Activated T-helper 1 cell treated with anti-CD3 and anti-CD28 coated beads, Interleukin-12 subunit alpha, Interleukin-12 subunit beta, Interleukin-2, Interleukin-4 antibody, amounts not matched to agents 30 ng/mL and 10 ng/mL and 1 ng/mL, durations not matched to agents 14 hours and 24 hours and 36 hours (primary cell): Measurements from ENCODE around the gene FKBP1B. TPM values are rescaled to one million over a fixed set of nuclear protein-coding genes. Genes with fewer than 3 reads are reported as not detected.

Experiments
- DNase-seq: peaks from one replicate; pipeline ENCODE4 v3.0.0; 2021; ENCODE audit warnings: low spot score
- H3K27ac Mint-ChIP-seq: one replicate; pipeline ENCODE4 v1.8.0; 2021; ENCODE audit warnings: mild to moderate bottlenecking, mixed read lengths
- H3K27me3 Mint-ChIP-seq: one replicate; pipeline ENCODE4 v1.8.0; 2022; ENCODE audit warnings: mild to moderate bottlenecking, moderate library complexity, mixed read lengths; ENCODE audit not compliant: insufficient read depth
- H3K36me3 Mint-ChIP-seq: one replicate; pipeline ENCODE4 v1.8.0; 2021; ENCODE audit warnings: low read depth, mixed read lengths
- H3K4me1 Mint-ChIP-seq: one replicate; pipeline ENCODE4 v1.8.0; 2021; ENCODE audit warnings: low read depth, mixed read lengths
- H3K4me3 Mint-ChIP-seq: one replicate; pipeline ENCODE4 v1.8.0; 2021; ENCODE audit warnings: mild to moderate bottlenecking, moderate library complexity, mixed read lengths
- H3K9me3 Mint-ChIP-seq: one replicate; pipeline ENCODE4 v1.8.0; 2021; ENCODE audit warnings: mixed read lengths
- intact Hi-C: fragments of 100-400 bp; cut with micrococcal nuclease; formaldehyde crosslinking; loops from one replicate; pipeline ENCODE4 v1.15.1; 2024
- total RNA-seq: library from RNA; stranded (reverse); gene quantifications from 2 replicates; pipeline ENCODE4 v1.2.3, GENCODE V29; 2022

Gene FKBP1B
- total RNA-seq, 1 donor from 2014 or later: 0.47 TPM

DNA sequence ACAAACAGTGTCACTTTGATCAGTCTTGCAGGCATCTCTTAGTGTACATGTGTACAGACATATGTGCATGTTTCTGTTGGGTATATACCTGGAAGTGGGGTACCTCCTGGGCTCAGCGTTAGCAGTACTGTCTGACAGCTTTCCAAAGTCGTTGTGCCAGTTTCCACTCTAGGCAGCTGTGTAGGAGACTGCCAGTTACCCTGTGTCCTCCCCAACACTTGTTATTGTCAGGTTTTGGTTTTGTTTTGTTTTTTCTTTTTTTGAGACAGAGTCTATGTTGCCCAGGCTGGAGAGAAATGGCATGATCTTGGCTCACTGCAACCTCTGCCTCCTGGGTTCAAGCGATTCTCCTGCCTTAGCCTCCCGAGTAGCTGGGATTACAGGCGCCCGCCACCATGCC lies 6.2 kb downstream of the FKBP1B start:
- DNase-seq: no peak
- H3K4me1 Mint-ChIP-seq: no peaks in the 10 kb centered on the region
- no peak overlapping the region for H3K27ac Mint-ChIP-seq
- H3K9me3 Mint-ChIP-seq: no peaks in the 10 kb centered on the region
- intact Hi-C loops: no loop called here
- H3K36me3 Mint-ChIP-seq: no peaks in the 10 kb centered on the region
- no peak overlapping the region for H3K4me3 Mint-ChIP-seq
- H3K27me3 Mint-ChIP-seq: peaks cover 6% of the 10 kb centered on the region

DNA sequence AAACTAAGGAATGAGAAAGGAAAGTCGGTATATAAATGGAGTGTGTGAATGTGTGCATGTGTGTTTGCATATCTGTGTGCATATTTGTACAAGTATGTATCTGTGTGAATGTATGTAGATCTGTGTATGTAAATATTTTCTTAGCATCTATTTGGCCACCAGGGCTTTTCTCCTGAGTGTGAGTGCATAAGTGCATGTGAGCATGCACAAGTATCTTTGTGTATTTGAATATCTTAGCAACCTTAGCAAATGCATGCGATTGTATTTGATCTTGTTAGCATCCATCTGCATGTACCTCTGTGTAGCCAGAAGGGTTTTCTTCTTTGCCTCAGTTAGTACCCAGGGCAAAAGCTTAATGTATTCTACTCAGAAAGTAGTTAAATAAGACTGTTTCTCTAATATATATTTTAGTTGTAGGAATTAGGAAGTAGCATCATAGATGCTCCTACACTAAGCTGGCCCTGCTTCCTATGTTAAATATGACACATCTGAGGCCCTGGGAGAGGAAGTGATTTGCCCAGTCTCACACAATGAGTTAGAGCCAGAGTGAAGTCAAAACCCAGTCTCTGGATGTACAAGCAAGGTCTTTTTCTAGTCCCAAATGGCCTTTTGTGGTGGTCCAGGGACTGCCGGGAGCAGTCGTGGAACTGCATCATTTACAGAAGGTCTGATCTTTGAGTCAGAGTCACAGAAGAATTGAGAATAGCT lies 9.2 kb downstream of the FKBP1B start:
- intact Hi-C loops: no loop called here
- H3K4me3 Mint-ChIP-seq: no peak overlapping the region
- H3K27ac Mint-ChIP-seq: no peak overlapping the region
- DNase-seq: no peak
- H3K27me3 Mint-ChIP-seq: peaks cover 6% of the 10 kb centered on the region
- no peaks in the 10 kb centered on the region for H3K36me3 Mint-ChIP-seq
- no peaks in the 10 kb centered on the region for H3K9me3 Mint-ChIP-seq
- H3K4me1 Mint-ChIP-seq: no peaks in the 10 kb centered on the region

DNA sequence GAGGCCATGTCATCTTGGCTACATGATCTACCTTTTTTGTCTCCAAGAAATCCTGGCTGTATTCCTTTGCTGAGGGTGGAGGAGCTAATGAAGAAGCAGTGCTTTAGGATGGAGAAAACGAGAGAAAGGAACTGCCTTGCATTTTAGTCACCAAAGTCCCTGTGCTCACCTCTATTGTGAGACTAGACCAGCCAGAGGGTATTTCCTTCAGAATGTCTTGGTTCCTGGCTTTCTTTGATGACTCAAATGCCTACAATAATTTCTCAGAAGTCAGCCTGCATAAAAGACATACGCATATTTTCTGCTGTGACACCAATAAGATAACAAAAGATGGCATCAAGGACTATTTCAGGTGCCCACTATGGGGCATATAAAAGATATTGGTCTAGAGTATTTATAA lies 15.8 kb downstream of the FKBP1B start:
- intact Hi-C loops: no loop called here
- Mint-ChIP-seq H3K9me3 (no peaks in the 10 kb centered on the region), H3K4me3 (no peak overlapping the region), H3K27ac (no peak overlapping the region), H3K4me1 (peaks cover 16% of the 10 kb centered on the region), H3K27me3 (no peaks in the 10 kb centered on the region), H3K36me3 (peaks cover 9% of the 10 kb centered on the region)
- DNase-seq: no peak

DNA sequence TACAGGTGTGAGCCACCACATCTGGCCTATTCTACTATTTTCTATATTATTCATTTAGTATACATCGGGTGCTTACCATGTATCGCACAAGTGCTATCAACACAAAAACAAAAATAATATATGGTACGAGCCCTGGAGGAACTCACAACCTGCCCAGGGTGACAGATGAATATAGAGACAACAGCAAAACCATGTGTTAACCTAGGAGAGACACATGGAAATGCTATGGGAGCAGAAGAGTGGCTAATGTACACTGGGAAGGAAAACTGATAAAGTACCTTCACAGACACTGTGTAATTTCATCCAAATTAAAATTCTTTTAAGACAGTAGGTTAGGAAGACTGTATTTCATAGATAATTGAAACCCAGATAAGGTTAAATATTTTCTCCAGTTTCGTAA lies 22.7 kb downstream of the FKBP1B start:
- Mint-ChIP-seq H3K27me3 (peaks cover 2% of the 10 kb centered on the region), H3K4me1 (peaks cover 33% of the 10 kb centered on the region), H3K27ac (no peak overlapping the region), H3K9me3 (no peaks in the 10 kb centered on the region), H3K36me3 (peaks cover 26% of the 10 kb centered on the region), H3K4me3 (no peak overlapping the region)
- no peak for DNase-seq
- intact Hi-C loops: no loop called here

DNA sequence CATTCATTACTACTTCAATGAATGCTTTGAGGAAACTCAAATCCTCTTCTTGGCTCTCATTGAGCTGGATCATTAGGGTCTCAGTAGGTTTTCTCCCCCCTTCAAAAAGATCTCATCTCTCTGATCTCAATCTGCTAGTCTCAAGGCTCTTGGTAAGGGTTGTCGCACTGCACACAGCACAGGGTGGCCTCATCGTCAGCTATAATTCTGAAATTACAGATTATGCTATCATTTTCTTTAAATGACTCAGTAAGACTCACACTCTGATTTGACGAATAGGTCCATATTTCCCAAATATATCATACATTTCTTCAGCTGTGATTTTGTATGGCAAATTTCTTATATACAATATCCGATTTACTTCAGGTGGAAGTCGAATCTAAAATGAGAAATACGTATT lies 24.3 kb downstream of the FKBP1B start:
- Mint-ChIP-seq H3K27me3 (peaks cover 2% of the 10 kb centered on the region), H3K36me3 (peaks cover 21% of the 10 kb centered on the region), H3K4me3 (peak overlapping the region; percentile 36), H3K9me3 (no peaks in the 10 kb centered on the region), H3K4me1 (peaks cover 40% of the 10 kb centered on the region), H3K27ac (peak overlapping the region; percentile 56)
- intact Hi-C loops: no loop called here
- no peak for DNase-seq

DNA sequence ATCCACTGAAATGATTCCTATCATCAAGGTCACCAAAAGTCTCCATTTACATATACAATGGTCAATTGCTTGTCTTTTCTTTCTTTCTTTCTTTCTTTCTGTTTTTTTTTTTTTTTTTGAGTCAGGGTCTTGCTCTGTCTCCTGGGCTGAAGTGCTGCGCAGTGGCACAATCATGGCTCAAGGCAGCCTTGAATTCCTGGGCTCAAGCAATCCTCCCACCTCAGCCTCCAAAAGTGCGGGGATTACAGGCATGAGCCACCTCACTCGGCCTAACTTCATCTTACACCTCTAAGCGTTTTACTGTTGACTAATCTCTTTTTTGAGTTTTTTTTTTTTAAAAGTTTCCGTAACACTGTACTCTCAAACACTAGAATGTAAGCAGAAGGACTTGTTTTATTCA lies 25.7 kb downstream of the FKBP1B start:
- Mint-ChIP-seq H3K9me3 (no peaks in the 10 kb centered on the region), H3K27me3 (peaks cover 2% of the 10 kb centered on the region), H3K36me3 (peaks cover 17% of the 10 kb centered on the region), H3K4me3 (peak overlapping the region; percentile 98), H3K4me1 (peaks cover 33% of the 10 kb centered on the region), H3K27ac (peak overlapping the region; percentile 94)
- DNase-seq: no peak
- intact Hi-C loops: loop anchor here (5.0 kb wide), 1 partner anchor 717 kb away; the partner anchor contains the start of genes CENPO and PTRHD1

DNA sequence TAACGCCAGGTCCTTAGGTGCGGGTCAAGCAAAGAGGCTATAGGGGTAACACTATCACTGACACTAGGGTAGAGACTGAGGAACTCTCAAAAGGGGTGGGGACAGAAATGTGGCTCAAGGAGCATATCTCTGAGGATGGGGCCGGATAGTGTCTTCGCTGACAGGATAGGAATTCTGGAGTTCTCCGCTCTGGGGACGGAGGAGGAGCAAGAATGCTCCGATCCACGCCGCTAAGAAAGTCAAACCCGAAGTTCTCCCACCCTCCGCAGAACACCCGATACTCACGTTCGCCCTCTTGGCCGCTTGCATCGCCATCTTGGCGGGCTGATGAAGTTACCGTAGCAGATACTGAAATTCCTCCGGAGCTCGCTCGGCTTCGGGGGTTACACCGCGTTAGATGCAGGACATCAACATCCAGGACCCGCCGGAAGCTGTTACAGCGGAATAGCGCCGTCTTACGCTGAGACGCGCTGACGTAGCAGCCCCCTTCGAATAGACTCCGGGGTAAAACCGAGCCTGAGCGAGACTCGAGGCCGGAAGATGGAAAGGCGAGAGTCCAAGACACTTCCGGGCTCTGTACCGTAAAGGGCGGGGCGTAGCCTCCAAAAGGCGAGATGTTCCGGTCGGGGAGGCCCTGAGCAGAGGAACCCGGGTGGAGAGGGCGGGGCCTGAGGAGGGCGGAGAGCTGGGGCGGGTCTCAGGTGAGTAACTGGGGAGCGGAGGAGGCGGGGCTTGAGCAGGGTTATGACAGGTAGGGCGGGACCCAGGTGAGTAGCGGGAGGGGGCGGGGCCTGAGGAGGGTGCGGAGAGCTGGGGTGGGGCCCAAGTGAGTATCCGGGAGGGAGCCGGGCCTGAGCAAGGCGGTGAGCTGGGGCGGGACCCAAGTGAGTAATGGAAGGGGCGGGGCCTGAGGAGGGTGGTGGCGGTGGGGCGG lies 26.6 kb downstream of the FKBP1B start, which contains the start of gene SF3B6:
SF3B6 (minus strand) TSS at position 412 of the 934 bp plus-strand sequence; CDS start at position 315, 97 bp downstream.
- H3K27me3 Mint-ChIP-seq: peaks cover 2% of the 10 kb centered on the region
- no peaks in the 10 kb centered on the region for H3K9me3 Mint-ChIP-seq
- H3K4me1 Mint-ChIP-seq: peaks cover 33% of the 10 kb centered on the region
- H3K36me3 Mint-ChIP-seq: peaks cover 17% of the 10 kb centered on the region
- intact Hi-C loops: loop anchor here (1.0 to 5.0 kb wide), 9 partner anchors 8 to 716 kb away; partner anchors contain the start of genes ATAD2B, CENPO, FAM228B and ITSN2
- peak within 1 kb of the TSS; percentile 94 for H3K27ac Mint-ChIP-seq
- DNase-seq: peak; percentile 98
- peak within 1 kb of the TSS; percentile 98 for H3K4me3 Mint-ChIP-seq

DNA sequence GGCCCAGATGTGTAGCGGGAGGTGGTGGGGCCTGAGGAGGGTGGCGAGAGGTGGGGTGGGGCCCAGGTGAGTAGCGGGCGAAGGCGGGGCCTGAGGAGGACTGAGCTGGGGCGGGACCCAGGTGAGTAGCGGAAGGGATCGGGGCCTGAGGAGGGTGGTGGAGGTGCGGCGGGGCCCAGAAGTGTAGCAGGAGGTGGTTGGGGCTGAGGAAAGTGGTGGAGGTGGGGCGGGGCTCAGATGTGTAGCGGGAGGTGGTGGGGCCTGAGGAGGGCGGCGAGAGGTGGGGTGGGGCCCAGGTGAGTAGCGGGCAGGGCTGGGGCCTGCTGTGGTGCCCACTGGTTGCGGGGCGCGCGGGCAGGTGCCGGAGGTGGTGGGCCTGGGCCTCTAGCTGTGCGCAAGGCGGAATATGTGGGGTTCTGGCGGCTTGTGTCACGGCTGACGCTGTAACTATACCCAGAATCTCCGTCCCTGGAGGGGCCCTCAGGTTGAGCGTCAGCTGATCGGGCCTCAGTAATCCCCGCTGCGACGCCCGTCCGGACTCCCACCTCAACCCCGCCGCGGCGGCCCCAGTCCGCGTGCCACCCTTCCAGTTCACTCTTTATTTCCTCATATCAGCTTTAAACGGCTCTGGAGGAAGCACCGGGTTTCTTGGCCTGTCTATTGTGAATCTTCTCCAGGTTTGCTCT lies 27.5 kb downstream of the FKBP1B start:
- H3K4me3 Mint-ChIP-seq: peak overlapping the region; percentile 98
- peaks cover 17% of the 10 kb centered on the region for H3K36me3 Mint-ChIP-seq
- H3K27me3 Mint-ChIP-seq: peaks cover 2% of the 10 kb centered on the region
- intact Hi-C loops: loop anchor here (1.0 to 5.0 kb wide), 9 partner anchors 7 to 715 kb away; partner anchors contain the start of genes ATAD2B, CENPO, FAM228B and ITSN2
- peak overlapping the region; percentile 52 for H3K27ac Mint-ChIP-seq
- H3K4me1 Mint-ChIP-seq: peaks cover 33% of the 10 kb centered on the region
- H3K9me3 Mint-ChIP-seq: no peaks in the 10 kb centered on the region
- no peak for DNase-seq

DNA sequence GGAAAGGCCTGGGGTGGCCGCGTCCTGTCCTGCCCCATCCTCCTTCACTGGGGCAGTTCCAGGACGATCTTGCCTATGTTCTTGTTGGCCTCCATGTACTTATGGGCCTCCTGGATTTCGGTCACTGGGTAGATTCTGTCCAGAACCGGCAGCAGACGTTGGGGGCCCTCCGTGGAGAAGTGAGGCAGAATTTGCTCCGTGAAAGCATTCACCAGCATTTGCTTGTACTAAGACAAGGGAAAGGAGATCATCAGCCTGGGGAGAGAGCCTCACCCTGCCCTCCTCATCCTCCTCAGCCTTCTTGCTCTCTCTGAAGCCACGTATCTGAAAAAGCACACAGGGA lies 28.0 kb downstream of the FKBP1B start:
- Mint-ChIP-seq H3K36me3 (peaks cover 15% of the 10 kb centered on the region), H3K27ac (peak overlapping the region; percentile 52), H3K4me1 (peaks cover 33% of the 10 kb centered on the region), H3K27me3 (peaks cover 2% of the 10 kb centered on the region), H3K9me3 (no peaks in the 10 kb centered on the region), H3K4me3 (peak overlapping the region; percentile 98)
- no peak for DNase-seq
- intact Hi-C loops: loop anchor here (2.0 to 5.0 kb wide), 3 partner anchors 45 to 715 kb away; partner anchors contain the start of genes CENPO, FAM228B, PFN4 and PTRHD1

DNA sequence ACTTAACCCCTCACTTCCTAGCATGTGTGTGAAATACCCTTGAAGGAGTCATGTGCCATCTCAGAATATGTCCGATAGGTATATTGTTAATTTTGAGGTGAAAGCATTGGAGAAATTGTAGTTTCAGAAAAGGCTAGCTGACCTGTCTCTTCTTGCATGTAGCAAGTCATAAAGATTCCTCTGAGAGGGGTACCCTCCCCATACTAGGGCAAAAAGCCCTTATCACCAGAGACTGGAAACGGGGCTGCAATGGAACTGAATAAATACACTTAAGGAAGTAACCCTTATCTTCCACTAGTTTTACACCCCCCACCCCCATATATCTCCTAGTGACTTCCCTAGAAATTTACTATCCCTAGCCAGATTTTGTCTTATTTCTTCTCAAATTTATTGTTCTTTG lies 28.3 kb downstream of the FKBP1B start:
- Mint-ChIP-seq H3K27me3 (peaks cover 2% of the 10 kb centered on the region), H3K9me3 (no peaks in the 10 kb centered on the region), H3K4me1 (peaks cover 33% of the 10 kb centered on the region), H3K4me3 (peak overlapping the region; percentile 98), H3K27ac (peak overlapping the region; percentile 52), H3K36me3 (peaks cover 12% of the 10 kb centered on the region)
- intact Hi-C loops: loop anchor here (2.0 to 5.0 kb wide), 3 partner anchors 45 to 714 kb away; partner anchors contain the start of genes CENPO, FAM228B, PFN4 and PTRHD1
- DNase-seq: no peak

DNA sequence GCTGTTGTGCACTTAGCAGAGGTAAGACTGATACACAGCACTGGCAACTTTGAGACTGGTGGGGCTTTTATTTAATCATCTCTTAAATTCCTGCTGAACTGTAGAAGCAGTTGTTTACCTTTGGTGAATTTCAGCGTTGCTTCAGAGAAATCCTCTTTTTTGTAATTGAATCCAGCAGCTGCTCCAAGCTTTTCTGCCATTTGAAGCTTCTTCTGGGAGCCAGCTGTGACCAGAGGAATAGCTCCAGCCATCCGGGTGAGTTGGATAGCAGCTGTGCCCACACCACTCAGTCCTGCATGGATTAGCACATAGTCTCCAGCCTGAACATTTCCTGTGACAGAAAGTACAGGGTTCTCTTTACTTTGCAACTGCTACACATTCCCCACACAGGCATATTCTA lies 31.2 kb downstream of the FKBP1B start:
- Mint-ChIP-seq H3K4me3 (no peak overlapping the region), H3K9me3 (no peaks in the 10 kb centered on the region), H3K4me1 (peaks cover 27% of the 10 kb centered on the region), H3K27ac (no peak overlapping the region), H3K36me3 (peaks cover 3% of the 10 kb centered on the region), H3K27me3 (peaks cover 2% of the 10 kb centered on the region)
- intact Hi-C loops: loop anchor here (5.0 kb wide), 1 partner anchor 273 kb away; no protein-coding TSS in a partner anchor
- DNase-seq: no peak

DNA sequence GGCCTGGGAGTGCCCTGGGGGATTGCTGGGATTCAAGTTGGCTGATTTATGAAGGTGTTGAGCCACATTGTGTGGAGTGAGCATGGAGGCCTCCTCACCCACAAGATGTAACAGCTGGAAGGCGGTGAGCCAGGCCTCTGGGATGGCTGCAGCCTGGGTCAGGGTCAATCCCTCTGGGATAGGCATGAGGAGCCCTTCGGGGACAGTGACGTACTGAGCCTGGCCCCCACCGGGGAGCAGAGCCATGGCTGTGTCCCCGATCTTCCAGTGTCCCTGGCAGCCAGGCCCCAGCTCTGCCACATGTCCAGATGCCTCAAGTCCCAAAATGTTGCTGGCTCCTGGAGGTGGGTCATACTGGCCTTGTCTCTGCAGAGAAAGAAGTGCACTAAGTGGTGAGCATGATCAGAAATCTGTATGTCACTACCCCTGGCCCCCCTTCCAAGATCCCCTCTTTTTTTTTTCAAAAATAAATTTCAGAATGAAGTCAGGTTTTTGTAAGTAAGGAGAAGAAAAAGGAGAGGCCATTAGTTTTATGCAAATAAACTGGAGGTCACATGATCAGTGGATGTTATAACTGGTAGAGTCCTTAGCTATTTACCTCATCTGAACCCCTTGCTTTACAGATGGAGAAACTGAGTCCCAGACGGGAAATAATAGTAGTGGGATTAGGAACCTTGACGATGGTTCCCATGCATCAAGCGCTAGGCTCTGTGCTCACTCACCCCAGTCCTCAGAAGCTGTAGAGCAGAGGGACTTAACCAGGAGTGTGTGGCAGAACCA lies 33.4 kb downstream of the FKBP1B start:
- H3K27ac Mint-ChIP-seq: no peak overlapping the region
- intact Hi-C loops: loop anchor here (5.0 kb wide), 1 partner anchor 276 kb away; no protein-coding TSS in a partner anchor

More for the DNA sequence above, 33.4 kb downstream of the FKBP1B start:
- H3K27me3 Mint-ChIP-seq: no peaks in the 10 kb centered on the region
- H3K4me3 Mint-ChIP-seq: peak overlapping the region; percentile 85
- H3K36me3 Mint-ChIP-seq: peaks cover 5% of the 10 kb centered on the region
- H3K9me3 Mint-ChIP-seq: no peaks in the 10 kb centered on the region
- peaks cover 19% of the 10 kb centered on the region for H3K4me1 Mint-ChIP-seq
- no peak for DNase-seq
